ENCODE data around the gene USP43. TPM values are rescaled to one million over a fixed set of nuclear protein-coding genes. Genes with fewer than 3 reads are reported as not detected.

USP43 gene
- total RNA-seq, 1 donor from 2014 or later = 0.29 TPM

GRCh38 chr17:9707948-9708347 is 62.6 kb downstream of the USP43 start:
- ATAC-seq (ENCODE audit: low read depth) = no peak
- no peak overlapping the region for H3K27ac Mint-ChIP-seq

DNA sequence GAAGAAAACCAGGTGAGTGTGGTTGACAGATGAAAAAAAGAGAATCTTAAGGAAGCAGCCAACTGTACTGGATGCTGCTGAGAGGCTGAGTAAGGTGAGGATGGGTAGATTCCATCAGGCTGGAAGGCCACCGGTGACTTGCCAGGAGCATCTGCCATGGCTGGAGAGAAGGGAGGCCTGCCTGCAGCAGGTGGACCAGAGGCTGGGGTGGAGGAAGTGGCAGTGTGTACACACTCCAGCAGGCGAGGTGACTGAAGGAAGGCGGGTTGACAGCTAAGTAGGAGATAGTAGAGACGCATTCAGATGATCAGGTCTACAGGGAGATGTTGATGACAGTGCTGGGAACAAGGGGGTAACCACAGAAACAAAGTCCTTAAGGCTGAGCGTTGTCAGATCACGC is 69.5 kb downstream of the USP43 start:
- H3K27ac Mint-ChIP-seq = no peak overlapping the region
- DNase-seq (no peak), ATAC-seq (ENCODE audit: low read depth) (no peak)
- CTCF ChIA-PET = no interaction called here
- H3K36me3 Mint-ChIP-seq (ENCODE audit: low read depth) = no peaks in the 10 kb centered on the region
- H3K4me3 Mint-ChIP-seq = no peak overlapping the region
- TF ChIP-seq CTCF (IDR thresholded peaks at IDR 0.05) = no peak
- POLR2A ChIA-PET = no interaction called here
- intact Hi-C loops (cut with micrococcal nuclease) = no loop called here
- H3K9me3 Mint-ChIP-seq = no peaks in the 10 kb centered on the region
- H3K4me1 Mint-ChIP-seq = no peaks in the 10 kb centered on the region
- H3K27me3 Mint-ChIP-seq = peaks cover 2% of the 10 kb centered on the region

More at GRCh38 chr17:9707948-9708347, 62.6 kb downstream of the USP43 start:
- TF ChIP-seq CTCF (IDR thresholded peaks at IDR 0.05) = no peak
- Mint-ChIP-seq H3K9me3 (peaks cover 3% of the 10 kb centered on the region), H3K36me3 (ENCODE audit: low read depth) (no peaks in the 10 kb centered on the region), H3K4me3 (no peak overlapping the region), H3K4me1 (peaks cover 2% of the 10 kb centered on the region), H3K27me3 (peaks cover 2% of the 10 kb centered on the region)
- ChIA-PET POLR2A (no interaction called here), CTCF (no interaction called here)
- no peak for DNase-seq
- intact Hi-C loops (cut with micrococcal nuclease) = no loop called here

DNA sequence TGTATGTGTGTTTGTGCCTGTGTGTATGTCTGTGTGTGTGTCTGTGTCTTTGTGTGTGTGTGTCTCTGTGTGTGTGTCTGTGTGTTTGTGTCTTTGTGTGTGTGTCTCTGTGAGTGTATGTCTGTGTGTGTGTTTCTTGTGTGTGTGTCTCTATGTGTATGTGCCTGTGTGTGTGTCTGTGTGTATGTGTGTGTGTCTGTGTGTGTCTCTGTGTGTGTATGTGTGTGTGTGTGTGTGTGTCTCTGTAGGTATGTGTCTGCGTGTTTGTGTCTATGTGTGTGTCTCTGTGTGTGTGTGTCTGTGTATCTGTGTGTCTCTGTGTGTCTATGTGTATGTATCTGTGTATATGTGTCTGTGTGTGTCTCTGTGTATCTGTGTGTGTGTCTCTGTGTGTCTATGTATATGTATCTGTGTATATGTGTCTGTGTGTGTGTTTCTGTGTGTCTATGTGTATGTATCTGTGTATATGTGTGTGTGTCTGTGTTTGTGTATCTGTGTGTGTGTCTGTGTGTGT is 70.2 kb downstream of the USP43 start:
- no peak for ATAC-seq (ENCODE audit: low read depth)
- DNase-seq = no peak
- Mint-ChIP-seq H3K36me3 (ENCODE audit: low read depth) (no peaks in the 10 kb centered on the region), H3K27ac (no peak overlapping the region), H3K9me3 (no peaks in the 10 kb centered on the region), H3K27me3 (peaks cover 2% of the 10 kb centered on the region), H3K4me1 (no peaks in the 10 kb centered on the region), H3K4me3 (no peak overlapping the region)
- ChIA-PET CTCF (no interaction called here), POLR2A (no interaction called here)
- TF ChIP-seq CTCF (IDR thresholded peaks at IDR 0.05) = no peak
- intact Hi-C loops (cut with micrococcal nuclease) = no loop called here

DNA sequence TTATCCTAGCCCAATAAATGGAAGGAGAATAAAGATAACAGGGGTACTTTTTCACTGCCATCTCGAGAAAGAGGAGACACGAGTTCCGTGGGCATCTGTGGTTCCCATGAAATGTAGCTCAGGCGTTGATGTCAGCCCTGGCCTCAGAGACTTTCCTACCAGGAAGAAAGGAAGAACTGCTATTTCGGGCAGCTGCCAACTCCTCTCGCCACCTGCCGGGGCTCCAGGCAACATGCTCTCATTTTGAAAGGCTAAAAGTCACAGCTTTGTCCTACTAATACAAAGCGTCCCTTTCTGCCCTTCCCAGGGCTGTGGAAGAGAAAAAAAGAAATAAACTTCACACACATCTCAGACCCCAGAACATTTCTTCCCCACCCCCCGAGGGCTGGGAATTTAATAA is 80.3 kb downstream of the USP43 start:
- CTCF ChIA-PET = no interaction called here

DNA sequence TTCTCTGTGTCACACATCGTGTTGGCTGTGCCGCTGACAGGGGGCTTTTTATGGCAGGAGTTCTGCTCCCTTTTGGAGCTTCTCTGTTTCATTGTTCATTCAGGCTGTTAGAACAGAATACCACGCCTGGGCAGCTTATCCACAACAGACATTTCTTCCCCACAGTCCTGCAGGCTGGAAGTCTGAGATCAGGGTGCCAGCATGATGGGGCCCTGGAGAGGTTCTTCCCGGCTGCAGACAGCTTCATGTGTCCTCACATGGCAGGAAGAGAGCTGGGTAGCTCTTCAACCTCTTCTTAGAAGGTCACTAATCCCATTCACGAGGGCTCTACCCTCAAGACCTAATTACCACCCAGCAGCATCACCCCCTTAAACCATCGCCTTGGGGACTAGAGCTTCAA is 81.0 kb downstream of the USP43 start:
- Mint-ChIP-seq H3K36me3 (ENCODE audit: low read depth) (no peaks in the 10 kb centered on the region), H3K4me3 (no peak overlapping the region), H3K27ac (no peak overlapping the region), H3K27me3 (peaks cover 1% of the 10 kb centered on the region), H3K9me3 (no peaks in the 10 kb centered on the region), H3K4me1 (no peaks in the 10 kb centered on the region)
- ChIA-PET POLR2A (no interaction called here), CTCF (no interaction called here)
- TF ChIP-seq CTCF (IDR thresholded peaks at IDR 0.05) = no peak
- no peak for ATAC-seq (ENCODE audit: low read depth)
- no peak for DNase-seq
- intact Hi-C loops (cut with micrococcal nuclease) = no loop called here

More for the DNA sequence above, 80.3 kb downstream of the USP43 start:
- H3K4me3 Mint-ChIP-seq = no peak overlapping the region
- intact Hi-C loops (cut with micrococcal nuclease) = no loop called here
- H3K9me3 Mint-ChIP-seq = no peaks in the 10 kb centered on the region
- no peak for TF ChIP-seq CTCF (IDR thresholded peaks at IDR 0.05)
- no peak for ATAC-seq (ENCODE audit: low read depth)
- H3K36me3 Mint-ChIP-seq (ENCODE audit: low read depth) = no peaks in the 10 kb centered on the region
- DNase-seq = no peak
- H3K4me1 Mint-ChIP-seq = no peaks in the 10 kb centered on the region
- peaks cover 1% of the 10 kb centered on the region for H3K27me3 Mint-ChIP-seq
- POLR2A ChIA-PET = no interaction called here
- no peak overlapping the region for H3K27ac Mint-ChIP-seq
